IMR-90 (cell line): ENCODE data around the gene PRM3. TPM values are rescaled to one million over a fixed set of nuclear protein-coding genes. Genes with fewer than 3 reads are reported as not detected.

Source experiments
- ATAC-seq: fragments of 200-7000 bp; cut with Tn5 transposase; 2 replicates; pipeline ENCODE4 v1.9.1; 2020; ENCODE audit warnings: low read depth, mild to moderate bottlenecking, moderate library complexity
- BruUV-seq: library from RNA; stranded (reverse); fragments of 400-500 nt; replicated peaks from 2 replicates; lab custom pipeline; 2021; lab: Mats Ljungman, UMichigan
- CTCF ChIA-PET: fragments of 300-600 bp; formaldehyde crosslinking; extraction: SDS; loops from one replicate; lab custom pipeline; 2021; ENCODE audit warnings: antibody characterized with exemption; lab: Yijun Ruan, JAX
- POLR2A ChIA-PET: fragments of 300-600 bp; sonication (Branson Sonifier 250); formaldehyde crosslinking; loops from one replicate; lab custom pipeline; 2022; ENCODE audit warnings: antibody characterized with exemption; ENCODE audit not compliant: unreplicated experiment; lab: Charles Lee
- DNase-seq: peaks from one replicate; pipeline ENCODE4 v3.0.0; 2013
- H2AFZ ChIP-seq: replicated peaks from 2 replicates; pipeline ENCODE3; 2013; ENCODE audit warnings: low read length, mild to moderate bottlenecking; ENCODE audit not compliant: poor library complexity
- H2AK5ac ChIP-seq: 2 replicates; pipeline ENCODE4 v1.6.1; 2013; ENCODE audit warnings: low read depth, low read length, inconsistent platforms
- H2AK9ac ChIP-seq: replicated peaks from 2 replicates; pipeline ENCODE3; 2013; ENCODE audit warnings: mild to moderate bottlenecking, low read depth, low read length, moderate library complexity; ENCODE audit not compliant: poor library complexity
- H2BK120ac ChIP-seq: 2 replicates; pipeline ENCODE4 v1.6.1; 2013; ENCODE audit warnings: low read depth, low read length, inconsistent platforms
- H2BK15ac ChIP-seq: 3 replicates; pipeline ENCODE4 v1.6.1; 2013; ENCODE audit warnings: low read depth, low read length, inconsistent platforms
- H2BK20ac ChIP-seq: 2 replicates; pipeline ENCODE4 v1.6.1; 2013; ENCODE audit warnings: low read depth, mild to moderate bottlenecking, inconsistent platforms, low read length, moderate library complexity
- H2BK5ac ChIP-seq: 2 replicates; pipeline ENCODE4 v1.6.1; 2013; ENCODE audit warnings: mild to moderate bottlenecking, low read depth, low read length, inconsistent platforms; ENCODE audit not compliant: poor library complexity, severe bottlenecking
- H3K14ac ChIP-seq: replicated peaks from 2 replicates; pipeline ENCODE4 v1.6.1; 2013; ENCODE audit warnings: low read depth, low read length, inconsistent platforms
- H3K18ac ChIP-seq: 2 replicates; pipeline ENCODE4 v1.6.1; 2013; ENCODE audit warnings: low read depth, low read length, control low read depth
- H3K23ac ChIP-seq: 2 replicates; pipeline ENCODE4 v1.6.1; 2013; ENCODE audit warnings: low read depth, low read length, inconsistent platforms
- H3K27ac ChIP-seq: 2 replicates; pipeline ENCODE4 v1.5.1; 2013; ENCODE audit warnings: mild to moderate bottlenecking, control low read depth, low read length; ENCODE audit not compliant: insufficient read depth
- H3K27me3 ChIP-seq: 2 replicates; pipeline ENCODE4 v1.6.1; 2013; ENCODE audit warnings: low read length; ENCODE audit not compliant: control insufficient read depth, insufficient read depth
- H3K36me3 ChIP-seq: 2 replicates; pipeline ENCODE4 v1.6.1; 2013; ENCODE audit warnings: low read length, mixed read lengths; ENCODE audit not compliant: control insufficient read depth, insufficient read depth
- H3K4ac ChIP-seq: 2 replicates; pipeline ENCODE4 v1.6.1; 2013; ENCODE audit warnings: low read depth, low read length, inconsistent platforms
- H3K4me1 ChIP-seq: 2 replicates; pipeline ENCODE4 v1.6.1; 2013; ENCODE audit warnings: low read length, mixed read lengths; ENCODE audit not compliant: control insufficient read depth, insufficient read depth
- H3K4me2 ChIP-seq: 2 replicates; pipeline ENCODE4 v1.6.1; 2013; ENCODE audit warnings: low read depth, mild to moderate bottlenecking, control low read depth, low read length, moderate library complexity
- H3K4me3 ChIP-seq: 2 replicates; pipeline ENCODE4 v1.5.1; 2013; ENCODE audit warnings: low read depth, mild to moderate bottlenecking, control low read depth, low read length, moderate library complexity; ENCODE audit not compliant: insufficient read depth
- H3K56ac ChIP-seq: 2 replicates; pipeline ENCODE4 v1.6.1; 2013; ENCODE audit warnings: low read length, inconsistent platforms; ENCODE audit not compliant: insufficient read depth; ENCODE audit errors: extremely low read depth
- H3K79me1 ChIP-seq, 2 experiments: 2 replicates each; pipeline ENCODE4 v1.6.1; 2013; ENCODE audit warnings: low read length in 2 of 2, inconsistent platforms in 1 of 2, low read depth in 1 of 2
- H3K9ac ChIP-seq: 2 replicates; pipeline ENCODE4 v1.6.1; 2013; ENCODE audit warnings: low read depth, low read length, control low read depth
- H3K9me1 ChIP-seq: 2 replicates; pipeline ENCODE4 v1.6.1; 2013; ENCODE audit warnings: low read length, inconsistent platforms; ENCODE audit not compliant: insufficient read depth
- H3K9me3 ChIP-seq: 2 replicates; pipeline ENCODE4 v1.6.1; 2013; ENCODE audit warnings: low read length; ENCODE audit not compliant: control insufficient read depth, insufficient read depth
- H4K20me1 ChIP-seq: 2 replicates; pipeline ENCODE4 v1.6.1; 2013; ENCODE audit warnings: low read length, inconsistent platforms; ENCODE audit not compliant: insufficient read depth
- H4K5ac ChIP-seq: 2 replicates; pipeline ENCODE4 v1.6.1; 2013; ENCODE audit warnings: mild to moderate bottlenecking, low read depth, low read length, control low read depth
- H4K8ac ChIP-seq, 2 experiments: 2 replicates each; pipeline ENCODE4 v1.6.1; 2013; ENCODE audit warnings: low read depth in 2 of 2, low read length in 2 of 2, control low read depth in 1 of 2, inconsistent platforms in 1 of 2
- H4K91ac ChIP-seq: 2 replicates; pipeline ENCODE4 v1.6.1; 2013; ENCODE audit warnings: low read depth, low read length, inconsistent platforms; ENCODE audit not compliant: insufficient read depth
- BHLHE40 ChIP-seq: fragments of 150-350 bp; IDR thresholded peaks from 2 replicates; pipeline ENCODE4 v1.6.1; 2016; ENCODE audit warnings: mild to moderate bottlenecking, low read depth, low read length
- CEBPB ChIP-seq: IDR thresholded peaks from 2 replicates; pipeline ENCODE4 v1.6.1; 2012; ENCODE audit warnings: low read depth, low read length, improper control_type of control experiment
- CHD1 ChIP-seq: IDR thresholded peaks from 2 replicates; pipeline ENCODE4 v1.6.1; 2012; ENCODE audit warnings: low read depth, low read length, improper control_type of control experiment
- FOS ChIP-seq: fragments of 150-350 bp; IDR thresholded peaks from 2 replicates; pipeline ENCODE4 v1.6.1; 2016; ENCODE audit warnings: low read depth, low read length
- MAFK ChIP-seq: IDR thresholded peaks from 2 replicates; pipeline ENCODE4 v1.6.1; 2012; ENCODE audit warnings: low read depth, low read length, improper control_type of control experiment
- MAZ ChIP-seq: IDR thresholded peaks from 2 replicates; pipeline ENCODE4 v1.6.1; 2012; ENCODE audit warnings: low read depth, mild to moderate bottlenecking, low read length, improper control_type of control experiment, moderate library complexity, borderline replicate concordance
- MXI1 ChIP-seq: IDR thresholded peaks from 2 replicates; pipeline ENCODE4 v1.6.1; 2012; ENCODE audit warnings: low read depth, mild to moderate bottlenecking, low read length, moderate library complexity, borderline replicate concordance
- NFE2L2 ChIP-seq: fragments of 150-350 bp; IDR thresholded peaks from 2 replicates; pipeline ENCODE4 v1.6.1; 2016; ENCODE audit warnings: low read depth, mild to moderate bottlenecking, low read length
- POLR2A ChIP-seq: IDR thresholded peaks from 2 replicates; pipeline ENCODE4 v1.6.1; 2012; ENCODE audit warnings: mild to moderate bottlenecking, low read depth, low read length
- RAD21 ChIP-seq: IDR thresholded peaks from 2 replicates; pipeline ENCODE4 v1.6.1; 2012; ENCODE audit warnings: low read length, improper control_type of control experiment
- RFX5 ChIP-seq: IDR thresholded peaks from 2 replicates; pipeline ENCODE4 v1.8.0; 2012; ENCODE audit warnings: low read depth, mild to moderate bottlenecking, low read length, moderate library complexity
- SMC3 ChIP-seq: fragments of 150-350 bp; IDR thresholded peaks from 2 replicates; pipeline ENCODE4 v1.6.1; 2016; ENCODE audit warnings: low read depth, mild to moderate bottlenecking, antibody characterized with exemption, low read length, moderate library complexity
- WGBS, 2 experiments: methylation state at CpG; one replicate each; pipeline versions ENCODE4 v1.1.5 to v1.1.7; 2013; ENCODE audit warnings: missing lambda C conversion rate in 2 of 2; ENCODE audit not compliant: insufficient read length in 1 of 2; ENCODE audit errors: extremely low coverage in 2 of 2; 5-methylcytosine and 5-hydroxymethylcytosine counted together
- dilution Hi-C: fragments of 300-500 bp; cut with HindIII; formaldehyde crosslinking; loops from one replicate; pipeline ENCODE4 v1.14.3; 2018; ENCODE audit warnings: low sequenced_read_pairs; ENCODE audit not compliant: unreplicated experiment
- in situ Hi-C: fragments of 300-500 bp; cut with MboI; formaldehyde crosslinking; loops from 3 replicates; pipeline ENCODE4 v1.14.3; 2019; ENCODE audit warnings: low sequenced_read_pairs, inconsistent platforms, mixed read lengths
- intact Hi-C: fragments of 100-400 bp; cut with micrococcal nuclease; formaldehyde crosslinking; loops from 2 replicates; pipeline ENCODE4 v1.10.0; 2022
- polyA plus RNA-seq, 3 experiments: library from polyadenylated mRNA; depleted of rRNA; stranded (reverse); fragments of >200 nt; gene quantifications; 2 replicates each; pipeline ENCODE4 v1.2.3, GENCODE V29; 2012; ENCODE audit warnings: low replicate concordance in 1 of 3
- total RNA-seq: library from RNA; depleted of rRNA; stranded (reverse); fragments of >200 nt; gene quantifications from 2 replicates; pipeline ENCODE4 v1.2.3, GENCODE V29; 2012
- TF ChIP-seq, protein P1 (sequence below): fragments of 150-350 bp; IDR thresholded peaks from 2 replicates; pipeline ENCODE4 v1.6.1; 2017; ENCODE audit warnings: mild to moderate bottlenecking, antibody characterized with exemption, low read length, low read depth
- TF ChIP-seq, protein P2 (sequence below): conservative IDR thresholded peaks from 2 replicates; pipeline ENCODE4 v1.5.1; 2012; ENCODE audit warnings: mild to moderate bottlenecking, low read depth, low read length, improper control_type of control experiment
- TF ChIP-seq, protein P3 (sequence below): fragments of 150-350 bp; IDR thresholded peaks from 2 replicates; pipeline ENCODE4 v1.6.1; 2016; ENCODE audit warnings: low read depth, mild to moderate bottlenecking, low read length, moderate library complexity, borderline replicate concordance

Gene PRM3
- total and polyA plus RNA-seq, 2 of the 4 experiments (the other 2 are of a cell fraction): not detected

DNA sequence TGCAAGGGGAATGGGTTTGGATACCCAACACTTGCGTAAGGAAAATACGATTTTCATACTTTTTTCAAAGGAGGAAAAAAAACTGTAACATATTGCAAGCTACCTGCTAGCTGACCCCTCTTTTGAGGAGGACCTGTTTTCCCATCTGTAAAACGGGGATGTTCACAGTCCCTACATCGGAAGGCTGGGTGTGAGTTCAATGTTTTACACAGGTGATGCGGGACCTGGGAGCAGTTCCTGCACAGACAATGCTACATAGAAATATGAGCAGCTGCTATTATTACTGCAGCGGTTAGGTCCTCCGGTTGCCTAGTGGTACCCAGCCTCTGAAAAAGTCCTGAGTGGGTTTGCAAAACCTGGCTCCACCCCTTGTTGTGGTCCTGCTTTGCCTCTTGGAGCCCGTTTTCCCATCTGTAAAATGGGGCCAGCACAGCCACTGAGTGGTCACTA is 20.9 kb downstream of the PRM3 start:
- Histone ChIP-seq H3K56ac (no peak overlapping the region), H2AFZ (no peak overlapping the region), H3K36me3 (peaks cover 31% of the 10 kb centered on the region), H3K4me2 (peak overlapping the region; percentile 82), H3K9me1 (peaks cover 9% of the 10 kb centered on the region; the same call in 1 of the 2 replicates), H3K4ac (peak overlapping the region; percentile 33; the same call in 1 of the 2 replicates), H3K9ac (peak overlapping the region; percentile 91), H2BK5ac (peak overlapping the region; percentile 7), H2AK9ac (peak overlapping the region; percentile 39), H3K4me1 (peaks cover 17% of the 10 kb centered on the region), H2AK5ac (peak overlapping the region; percentile 44; the same call in 1 of the 2 replicates), H3K4me3 (peak overlapping the region; percentile 87), H4K8ac (peak overlapping the region; percentile 42 to 47; a peak in 3 of 4 replicates), H4K5ac (no peak overlapping the region; the same call in 1 of the 2 replicates), H4K91ac (peak overlapping the region; percentile 48; the same call in 1 of the 2 replicates), H2BK120ac (peak overlapping the region; percentile 6; the same call in 1 of the 2 replicates), H3K27ac (peak overlapping the region; percentile 81; the same call in 1 of the 2 replicates), H3K9me3 (no peaks in the 10 kb centered on the region), H2BK20ac (no peak overlapping the region), H3K23ac (peak overlapping the region; percentile 68; the same call in 1 of the 2 replicates), H3K27me3 (no peaks in the 10 kb centered on the region), H2BK15ac (no peak overlapping the region), H3K79me1 (peaks cover 14 to 39% of the 10 kb centered on the region in 2 experiments; a peak in 3 of 4 replicates), H3K18ac (no peak overlapping the region; the same call in 1 of the 2 replicates), H3K14ac (peak overlapping the region; percentile 41), H4K20me1 (peaks cover 52% of the 10 kb centered on the region)
- in situ Hi-C loops: loop anchor here (5.0 kb wide), 2 partner anchors 150 to 285 kb away; no protein-coding TSS in a partner anchor
- DNase-seq (no peak), ATAC-seq (no peak)
- intact Hi-C loops: loop anchor here (5.0 to 10.0 kb wide), 3 partner anchors 118 to 220 kb away; no protein-coding TSS in a partner anchor
- no TSS peak for BruUV-seq
- WGBS, 2 experiments: 62% methylated on average over 5 of the region's 8 CpGs; no CpG with 5 or more reads in 1 of the 2 experiments
- ChIA-PET CTCF (interaction anchor here (1.1 kb wide), 1 partner anchor 34 kb away, joined by 3 read pairs; no protein-coding TSS in a partner anchor), POLR2A (interaction anchor here (0.6 kb wide), 1 partner anchor 21 kb away, joined by 3 read pairs; the partner anchor contains the start of gene PRM3)
- dilution Hi-C loops: no loop called here
- TF ChIP-seq, protein P1, sequence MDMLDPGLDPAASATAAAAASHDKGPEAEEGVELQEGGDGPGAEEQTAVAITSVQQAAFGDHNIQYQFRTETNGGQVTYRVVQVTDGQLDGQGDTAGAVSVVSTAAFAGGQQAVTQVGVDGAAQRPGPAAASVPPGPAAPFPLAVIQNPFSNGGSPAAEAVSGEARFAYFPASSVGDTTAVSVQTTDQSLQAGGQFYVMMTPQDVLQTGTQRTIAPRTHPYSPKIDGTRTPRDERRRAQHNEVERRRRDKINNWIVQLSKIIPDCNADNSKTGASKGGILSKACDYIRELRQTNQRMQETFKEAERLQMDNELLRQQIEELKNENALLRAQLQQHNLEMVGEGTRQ: no peak
- TF ChIP-seq MAFK (no peak), RAD21 (no peak), MXI1 (no peak), SMC3 (no peak), BHLHE40 (no peak), MAZ (no peak), RFX5 (no peak), CHD1 (no peak; the same call in 1 of the 2 replicates), NFE2L2 (no peak), FOS (no peak), CEBPB (no peak), POLR2A (no peak; the same call in 1 of the 2 replicates)
- TF ChIP-seq, protein P2, sequence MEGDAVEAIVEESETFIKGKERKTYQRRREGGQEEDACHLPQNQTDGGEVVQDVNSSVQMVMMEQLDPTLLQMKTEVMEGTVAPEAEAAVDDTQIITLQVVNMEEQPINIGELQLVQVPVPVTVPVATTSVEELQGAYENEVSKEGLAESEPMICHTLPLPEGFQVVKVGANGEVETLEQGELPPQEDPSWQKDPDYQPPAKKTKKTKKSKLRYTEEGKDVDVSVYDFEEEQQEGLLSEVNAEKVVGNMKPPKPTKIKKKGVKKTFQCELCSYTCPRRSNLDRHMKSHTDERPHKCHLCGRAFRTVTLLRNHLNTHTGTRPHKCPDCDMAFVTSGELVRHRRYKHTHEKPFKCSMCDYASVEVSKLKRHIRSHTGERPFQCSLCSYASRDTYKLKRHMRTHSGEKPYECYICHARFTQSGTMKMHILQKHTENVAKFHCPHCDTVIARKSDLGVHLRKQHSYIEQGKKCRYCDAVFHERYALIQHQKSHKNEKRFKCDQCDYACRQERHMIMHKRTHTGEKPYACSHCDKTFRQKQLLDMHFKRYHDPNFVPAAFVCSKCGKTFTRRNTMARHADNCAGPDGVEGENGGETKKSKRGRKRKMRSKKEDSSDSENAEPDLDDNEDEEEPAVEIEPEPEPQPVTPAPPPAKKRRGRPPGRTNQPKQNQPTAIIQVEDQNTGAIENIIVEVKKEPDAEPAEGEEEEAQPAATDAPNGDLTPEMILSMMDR: no peak
- TF ChIP-seq, protein P3, sequence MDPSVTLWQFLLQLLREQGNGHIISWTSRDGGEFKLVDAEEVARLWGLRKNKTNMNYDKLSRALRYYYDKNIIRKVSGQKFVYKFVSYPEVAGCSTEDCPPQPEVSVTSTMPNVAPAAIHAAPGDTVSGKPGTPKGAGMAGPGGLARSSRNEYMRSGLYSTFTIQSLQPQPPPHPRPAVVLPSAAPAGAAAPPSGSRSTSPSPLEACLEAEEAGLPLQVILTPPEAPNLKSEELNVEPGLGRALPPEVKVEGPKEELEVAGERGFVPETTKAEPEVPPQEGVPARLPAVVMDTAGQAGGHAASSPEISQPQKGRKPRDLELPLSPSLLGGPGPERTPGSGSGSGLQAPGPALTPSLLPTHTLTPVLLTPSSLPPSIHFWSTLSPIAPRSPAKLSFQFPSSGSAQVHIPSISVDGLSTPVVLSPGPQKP: no peak
